Activated T-helper 17 cell treated with anti-CD3 and anti-CD28 coated beads, Interleukin-2, amount 50 U/mL, for 72 hours (primary cell): ENCODE data around the gene INPP5J. TPM values are rescaled to one million over a fixed set of nuclear protein-coding genes. Genes with fewer than 3 reads are reported as not detected.

Source experiments
- ATAC-seq: fragments of 150-1000 bp; cut with Tn5 transposase; replicated peaks from 2 replicates; pipeline ENCODE4 v1.10.0; 2021; ENCODE audit warnings: mild to moderate bottlenecking, moderate library complexity
- H3K27ac Mint-ChIP-seq: one replicate; pipeline ENCODE4 v1.8.0; 2022; ENCODE audit warnings: mixed read lengths
- H3K27me3 Mint-ChIP-seq: one replicate; pipeline ENCODE4 v1.8.0; 2022; ENCODE audit warnings: mixed read lengths
- H3K36me3 Mint-ChIP-seq: one replicate; pipeline ENCODE4 v1.8.0; 2022; ENCODE audit warnings: low read depth, mild to moderate bottlenecking, mixed read lengths
- H3K4me1 Mint-ChIP-seq: one replicate; pipeline ENCODE4 v1.8.0; 2022; ENCODE audit warnings: mixed read lengths
- H3K4me3 Mint-ChIP-seq: one replicate; pipeline ENCODE4 v1.8.0; 2022; ENCODE audit warnings: mild to moderate bottlenecking, mixed read lengths
- H3K9me3 Mint-ChIP-seq: one replicate; pipeline ENCODE4 v1.8.0; 2022; ENCODE audit warnings: mixed read lengths
- total RNA-seq, 2 donors: library from RNA; stranded (reverse); gene quantifications; one replicate each; pipeline ENCODE4 v1.2.3, GENCODE V29; 2022

The INPP5J gene
- total RNA-seq, 2 donors from 2014 or later: 0.09 to 0.34 TPM

DNA sequence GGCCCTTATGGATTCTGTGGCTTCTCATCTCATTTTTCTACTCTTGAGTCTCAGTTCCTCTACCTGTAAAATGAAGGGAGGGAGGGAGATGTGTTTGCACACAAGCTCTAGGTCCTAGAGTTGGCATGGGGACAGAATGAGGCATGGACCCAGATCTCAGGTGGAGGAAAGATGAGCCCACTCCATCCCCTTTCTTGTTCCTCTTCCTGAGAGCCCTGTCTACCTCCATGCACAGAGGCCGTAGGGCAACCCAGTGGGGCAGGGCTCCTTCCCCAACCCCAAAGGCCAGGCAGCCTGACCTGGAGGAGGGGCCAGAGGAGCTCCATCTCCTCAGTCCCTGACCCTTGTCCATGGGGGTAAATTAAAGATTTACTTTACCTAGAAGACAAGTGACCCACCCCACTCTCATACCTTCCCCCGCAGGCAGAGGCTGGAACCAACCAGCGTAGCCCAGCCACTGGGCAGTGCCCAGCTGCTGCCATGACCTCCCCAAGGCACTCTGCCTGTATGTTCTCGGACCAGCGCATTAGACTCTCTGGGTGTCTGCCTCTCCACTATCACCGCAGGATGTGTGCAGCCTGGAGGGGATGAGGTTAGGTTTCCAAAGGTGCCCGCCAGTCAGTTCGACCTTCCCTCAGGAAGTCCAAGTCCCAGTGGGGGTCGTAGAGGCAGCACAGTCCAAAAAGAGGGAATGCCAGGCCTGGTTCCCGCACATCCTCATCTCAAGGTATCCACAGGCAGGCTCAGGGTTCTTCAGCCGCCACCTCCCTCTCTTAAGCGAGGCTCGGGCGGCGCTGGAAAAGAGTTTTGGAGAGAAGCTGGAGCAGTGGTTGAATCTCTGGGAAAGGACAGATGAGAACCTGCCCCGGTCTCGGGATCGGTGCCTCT, 38.6 kb upstream of the INPP5J start:
- peak overlapping the region; percentile 65 for H3K27ac Mint-ChIP-seq
- no peaks in the 10 kb centered on the region for H3K27me3 Mint-ChIP-seq
- H3K4me3 Mint-ChIP-seq: peak overlapping the region; percentile 86
- no peak for ATAC-seq
- no peaks in the 10 kb centered on the region for H3K36me3 Mint-ChIP-seq
- peaks cover 13% of the 10 kb centered on the region for H3K4me1 Mint-ChIP-seq
- H3K9me3 Mint-ChIP-seq: no peaks in the 10 kb centered on the region

DNA sequence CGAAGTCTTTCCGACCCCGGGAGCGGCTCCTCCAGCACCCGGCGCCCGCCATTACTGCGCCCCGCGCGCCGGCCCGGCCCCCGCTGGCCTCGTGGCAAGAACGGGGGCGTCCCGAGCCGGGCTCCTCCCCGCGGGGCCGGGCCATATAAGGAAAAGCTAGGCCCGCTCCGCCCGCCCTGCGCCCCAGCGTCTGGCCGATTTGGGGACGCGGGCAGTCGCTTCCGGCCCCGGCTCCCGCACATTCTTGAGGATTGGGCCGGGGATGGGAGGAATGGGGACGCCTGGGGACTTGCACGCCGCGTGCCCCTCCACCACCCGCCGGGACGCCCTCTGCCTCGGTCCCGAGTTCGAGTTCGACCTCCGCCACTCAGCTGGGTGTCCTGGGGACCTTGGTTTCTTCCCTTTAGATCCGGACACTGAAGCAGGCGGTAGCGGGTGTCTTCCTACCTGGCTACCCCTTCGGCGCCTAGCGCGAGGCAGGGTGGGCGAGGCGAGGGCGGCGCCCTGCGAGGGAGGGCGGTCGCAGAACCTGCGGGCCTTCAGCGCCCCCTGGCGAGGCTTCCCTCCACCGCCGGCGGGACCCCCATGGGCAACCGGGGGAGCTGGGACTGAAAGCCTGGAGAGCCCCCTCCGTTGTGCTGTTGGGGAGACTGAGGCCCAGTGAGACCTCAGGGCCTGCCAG, 37.8 kb upstream of the INPP5J start:
- no peaks in the 10 kb centered on the region for H3K9me3 Mint-ChIP-seq
- peak; percentile 87 for ATAC-seq
- H3K27me3 Mint-ChIP-seq: no peaks in the 10 kb centered on the region
- H3K4me1 Mint-ChIP-seq: peaks cover 13% of the 10 kb centered on the region
- peak overlapping the region; percentile 82 for H3K27ac Mint-ChIP-seq
- H3K4me3 Mint-ChIP-seq: peak overlapping the region; percentile 86
- no peaks in the 10 kb centered on the region for H3K36me3 Mint-ChIP-seq

DNA sequence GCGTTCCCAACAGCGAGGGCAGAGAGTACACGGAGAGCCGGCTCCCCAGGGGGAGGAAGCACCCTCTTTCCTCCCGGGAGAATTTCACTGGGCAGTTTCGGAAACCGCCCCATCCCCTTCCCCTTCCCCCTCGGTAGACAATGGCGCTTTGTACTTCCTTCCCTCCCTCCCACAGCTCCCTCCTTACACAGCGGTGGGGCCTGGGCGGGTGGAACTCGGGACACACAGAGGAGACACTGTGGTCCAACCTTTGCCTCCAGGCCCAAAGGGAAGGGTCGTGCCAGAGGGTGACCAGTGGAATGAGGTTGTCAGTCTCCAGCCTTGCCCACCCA, 37.3 kb upstream of the INPP5J start:
- H3K4me3 Mint-ChIP-seq: peak overlapping the region; percentile 86
- H3K4me1 Mint-ChIP-seq: peaks cover 13% of the 10 kb centered on the region
- no peaks in the 10 kb centered on the region for H3K36me3 Mint-ChIP-seq
- no peak for ATAC-seq
- H3K27me3 Mint-ChIP-seq: no peaks in the 10 kb centered on the region
- no peaks in the 10 kb centered on the region for H3K9me3 Mint-ChIP-seq
- H3K27ac Mint-ChIP-seq: peak overlapping the region; percentile 82

DNA sequence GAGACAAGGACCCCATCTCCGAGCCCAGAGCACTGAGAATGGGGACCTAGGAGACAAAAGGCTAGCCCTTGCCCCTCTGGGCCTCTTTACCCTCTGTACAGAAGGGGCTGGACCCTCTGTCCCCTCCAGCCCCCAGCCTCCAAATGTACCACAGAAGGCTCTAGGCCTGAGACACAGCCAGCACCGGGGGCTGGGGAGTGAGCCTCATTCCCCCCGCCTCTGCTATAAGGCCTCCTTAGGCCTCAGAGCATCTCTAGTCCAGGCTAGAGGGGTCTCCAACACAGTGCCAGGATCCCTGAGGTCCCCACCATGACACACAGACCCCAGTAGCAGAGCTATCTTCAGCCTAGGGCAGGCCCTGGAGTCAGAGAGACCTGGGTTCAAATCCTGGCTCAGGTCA, 36.8 kb upstream of the INPP5J start:
- H3K27ac Mint-ChIP-seq: peak overlapping the region; percentile 82
- no peaks in the 10 kb centered on the region for H3K27me3 Mint-ChIP-seq
- no peak for ATAC-seq
- no peaks in the 10 kb centered on the region for H3K36me3 Mint-ChIP-seq
- peak overlapping the region; percentile 86 for H3K4me3 Mint-ChIP-seq
- H3K9me3 Mint-ChIP-seq: no peaks in the 10 kb centered on the region
- H3K4me1 Mint-ChIP-seq: peaks cover 13% of the 10 kb centered on the region

DNA sequence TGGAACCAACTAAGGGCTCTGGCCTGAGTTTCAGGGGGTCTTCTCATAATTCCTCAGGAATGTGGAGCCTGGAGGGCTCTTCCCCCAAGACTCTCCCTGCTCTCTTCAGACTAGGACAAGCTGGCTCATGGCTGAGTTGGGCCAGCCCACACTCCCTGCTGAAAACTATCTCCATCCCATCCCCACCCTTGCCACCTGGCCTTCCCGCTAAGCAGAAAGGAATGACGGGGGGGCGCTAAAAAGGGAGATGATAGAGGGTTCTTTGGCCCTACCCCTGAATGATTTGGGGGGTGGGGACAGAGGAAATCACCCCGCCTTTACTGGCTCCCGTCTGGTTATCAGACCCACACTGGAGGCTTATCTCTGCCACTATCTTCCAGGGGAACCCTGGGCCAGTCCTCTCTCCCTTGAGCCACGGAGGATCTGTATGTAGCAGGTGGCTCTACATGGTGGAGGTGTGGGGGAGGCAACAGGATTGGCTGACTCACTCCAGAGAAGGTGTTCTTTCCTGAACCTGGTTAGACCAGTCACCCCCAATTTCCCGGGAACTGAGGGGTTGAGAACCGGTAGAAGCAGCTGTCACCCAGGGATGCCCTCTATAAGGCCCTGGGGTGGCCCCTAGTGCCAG, 35.9 kb upstream of the INPP5J start:
- Mint-ChIP-seq H3K27me3 (no peaks in the 10 kb centered on the region), H3K4me1 (peaks cover 9% of the 10 kb centered on the region), H3K36me3 (no peaks in the 10 kb centered on the region), H3K9me3 (no peaks in the 10 kb centered on the region), H3K27ac (no peak overlapping the region), H3K4me3 (no peak overlapping the region)
- ATAC-seq: no peak

DNA sequence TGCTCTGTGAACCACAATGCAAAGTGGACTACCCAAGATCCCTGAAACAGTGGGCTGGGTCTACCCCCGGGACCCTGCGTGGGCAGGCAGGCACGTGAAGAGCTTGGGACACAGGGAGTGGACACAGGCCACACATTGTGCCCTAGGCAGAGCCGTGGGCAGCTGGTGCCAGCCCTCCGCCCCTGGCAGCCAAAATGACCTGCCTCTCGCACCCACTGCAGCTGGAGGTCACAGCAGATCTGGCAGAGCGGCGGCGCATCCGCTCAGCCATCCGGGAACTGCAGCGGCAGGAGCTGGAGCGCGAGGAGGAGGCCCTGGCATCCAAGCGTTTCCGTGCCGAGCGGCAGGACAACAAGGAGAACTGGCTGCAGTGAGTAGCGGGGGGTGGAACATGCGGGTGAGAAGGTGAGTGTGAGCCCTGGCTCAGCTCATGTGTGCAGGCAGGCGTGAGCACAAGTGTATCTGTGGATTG, 35.0 kb upstream of the INPP5J start:
- no peaks in the 10 kb centered on the region for H3K4me1 Mint-ChIP-seq
- H3K4me3 Mint-ChIP-seq: no peak overlapping the region
- H3K36me3 Mint-ChIP-seq: no peaks in the 10 kb centered on the region
- H3K9me3 Mint-ChIP-seq: no peaks in the 10 kb centered on the region
- ATAC-seq: no peak
- no peaks in the 10 kb centered on the region for H3K27me3 Mint-ChIP-seq
- H3K27ac Mint-ChIP-seq: no peak overlapping the region

DNA sequence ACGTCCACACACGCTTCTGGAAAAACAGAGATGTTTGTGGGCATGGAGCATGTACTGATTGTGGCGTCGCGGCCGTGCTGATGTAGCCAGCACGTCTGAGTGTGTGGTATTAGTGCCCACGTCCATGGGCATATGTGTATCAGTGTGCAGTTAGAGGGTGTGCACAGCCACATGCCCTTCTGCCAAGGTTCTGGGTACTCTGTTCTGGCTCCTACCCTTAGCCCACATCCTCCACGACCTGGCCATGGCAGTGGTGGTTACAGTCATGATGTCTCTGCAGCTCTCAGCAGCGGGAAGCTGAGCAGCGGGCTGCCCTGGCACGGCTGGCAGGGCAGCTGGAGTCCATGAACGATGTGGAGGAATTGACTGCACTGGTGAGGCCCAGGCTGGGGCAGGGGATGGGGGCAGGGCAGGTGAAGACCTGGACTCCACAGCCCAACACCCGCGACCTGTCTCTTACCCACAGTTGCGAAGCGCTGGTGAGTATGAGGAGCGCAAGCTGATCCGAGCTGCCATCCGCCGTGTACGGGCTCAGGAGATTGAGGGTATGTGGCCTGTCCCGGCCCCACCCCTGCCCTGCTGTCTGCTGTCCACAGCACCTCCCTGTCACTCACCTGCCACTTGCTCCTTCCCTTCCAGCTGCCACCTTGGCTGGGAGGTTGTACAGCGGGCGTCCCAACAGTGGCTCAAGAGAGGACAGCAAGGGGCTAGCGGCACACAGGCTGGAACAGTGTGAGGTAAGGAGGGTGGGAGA, 34.4 kb upstream of the INPP5J start:
- Mint-ChIP-seq H3K9me3 (no peaks in the 10 kb centered on the region), H3K4me1 (no peaks in the 10 kb centered on the region), H3K27ac (no peak overlapping the region), H3K4me3 (no peak overlapping the region), H3K27me3 (no peaks in the 10 kb centered on the region), H3K36me3 (no peaks in the 10 kb centered on the region)
- no peak for ATAC-seq

DNA sequence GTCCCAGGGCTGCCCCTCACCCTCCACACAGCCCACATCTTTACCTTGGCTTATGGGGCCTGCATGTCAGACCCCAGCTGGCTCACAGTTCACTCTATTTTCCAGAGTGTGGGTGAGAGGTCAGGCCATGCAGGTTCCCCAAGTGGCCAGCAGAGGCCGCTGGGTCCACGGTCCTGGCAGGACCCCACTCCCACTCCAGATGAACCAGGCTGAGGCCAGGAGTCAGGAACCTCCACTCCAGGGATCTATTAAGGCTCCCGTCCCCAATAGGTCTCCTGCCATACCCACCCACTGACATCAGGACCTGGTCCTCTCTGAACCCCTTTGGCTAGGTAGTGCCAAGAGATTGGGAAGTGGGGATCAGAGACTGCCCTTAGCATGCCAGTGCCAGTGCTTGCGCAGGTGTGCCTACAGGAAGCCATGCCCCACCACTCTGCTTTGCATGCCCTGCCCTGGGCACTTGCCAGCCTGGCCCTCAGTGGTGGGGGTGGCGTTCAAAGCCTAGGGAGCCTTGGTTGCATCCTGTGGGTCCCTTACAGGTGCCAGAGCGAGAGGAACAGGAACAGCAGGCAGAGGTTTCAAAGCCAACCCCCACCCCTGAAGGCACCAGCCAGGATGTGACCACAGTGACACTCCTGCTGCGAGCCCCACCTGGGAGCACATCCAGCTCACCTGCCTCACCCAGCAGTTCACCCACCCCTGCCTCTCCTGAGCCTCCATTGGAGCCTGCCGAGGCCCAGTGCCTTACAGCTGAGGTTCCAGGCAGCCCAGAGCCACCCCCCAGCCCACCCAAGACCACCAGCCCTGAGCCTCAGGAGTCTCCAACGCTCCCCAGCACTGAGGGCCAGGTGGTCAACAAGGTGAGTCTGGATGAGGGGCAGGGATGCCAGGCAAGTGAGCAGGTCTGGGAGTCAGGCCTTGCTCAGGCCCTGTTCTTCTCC, 33.3 kb upstream of the INPP5J start:
- Mint-ChIP-seq H3K4me3 (no peak overlapping the region), H3K4me1 (no peaks in the 10 kb centered on the region), H3K9me3 (no peaks in the 10 kb centered on the region), H3K27me3 (no peaks in the 10 kb centered on the region), H3K27ac (no peak overlapping the region), H3K36me3 (no peaks in the 10 kb centered on the region)
- no peak for ATAC-seq

DNA sequence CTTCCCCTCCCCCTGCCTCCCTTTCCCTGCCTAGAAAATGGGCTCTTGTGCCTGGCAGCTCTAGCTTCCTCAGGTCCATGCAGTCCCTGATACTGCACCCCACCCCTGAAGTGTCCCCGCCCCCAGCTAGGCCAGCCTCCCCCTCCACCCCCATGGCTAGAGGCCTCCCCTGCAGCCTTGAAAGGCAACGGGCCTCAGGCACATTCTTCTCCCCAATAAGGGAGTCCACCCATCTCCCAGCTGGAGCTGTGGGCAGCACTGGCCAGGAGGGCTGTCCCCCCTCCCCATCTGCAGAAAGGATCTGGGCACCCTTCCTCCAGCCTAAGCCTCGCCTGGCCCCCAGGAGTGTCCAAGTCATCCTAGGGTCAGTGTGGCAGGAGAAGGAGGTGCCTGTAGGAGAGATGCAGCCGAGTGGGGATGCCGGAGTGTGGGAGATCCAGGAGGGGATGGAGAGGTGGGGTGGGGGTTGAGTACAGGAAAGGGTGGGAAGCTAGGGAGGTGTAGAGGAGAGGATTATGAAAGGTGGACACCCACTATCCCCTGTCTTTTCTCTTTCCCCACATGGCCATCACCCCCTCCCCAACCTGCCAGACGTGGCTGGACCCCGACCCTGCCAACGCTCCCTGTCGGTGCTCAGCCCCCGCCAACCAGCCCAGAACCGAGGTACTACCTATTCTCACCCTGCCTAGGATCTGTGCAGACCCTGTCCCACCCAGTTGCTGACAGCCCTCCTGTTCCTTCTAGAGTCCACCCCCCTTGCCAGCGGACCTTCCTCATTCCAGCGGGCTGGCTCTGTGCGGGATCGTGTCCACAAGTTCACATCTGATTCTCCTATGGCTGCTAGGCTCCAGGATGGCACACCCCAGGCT, 32.3 kb upstream of the INPP5J start:
- Mint-ChIP-seq H3K27me3 (no peaks in the 10 kb centered on the region), H3K36me3 (no peaks in the 10 kb centered on the region), H3K4me1 (no peaks in the 10 kb centered on the region), H3K9me3 (no peaks in the 10 kb centered on the region), H3K4me3 (no peak overlapping the region), H3K27ac (no peak overlapping the region)
- ATAC-seq: no peak

DNA sequence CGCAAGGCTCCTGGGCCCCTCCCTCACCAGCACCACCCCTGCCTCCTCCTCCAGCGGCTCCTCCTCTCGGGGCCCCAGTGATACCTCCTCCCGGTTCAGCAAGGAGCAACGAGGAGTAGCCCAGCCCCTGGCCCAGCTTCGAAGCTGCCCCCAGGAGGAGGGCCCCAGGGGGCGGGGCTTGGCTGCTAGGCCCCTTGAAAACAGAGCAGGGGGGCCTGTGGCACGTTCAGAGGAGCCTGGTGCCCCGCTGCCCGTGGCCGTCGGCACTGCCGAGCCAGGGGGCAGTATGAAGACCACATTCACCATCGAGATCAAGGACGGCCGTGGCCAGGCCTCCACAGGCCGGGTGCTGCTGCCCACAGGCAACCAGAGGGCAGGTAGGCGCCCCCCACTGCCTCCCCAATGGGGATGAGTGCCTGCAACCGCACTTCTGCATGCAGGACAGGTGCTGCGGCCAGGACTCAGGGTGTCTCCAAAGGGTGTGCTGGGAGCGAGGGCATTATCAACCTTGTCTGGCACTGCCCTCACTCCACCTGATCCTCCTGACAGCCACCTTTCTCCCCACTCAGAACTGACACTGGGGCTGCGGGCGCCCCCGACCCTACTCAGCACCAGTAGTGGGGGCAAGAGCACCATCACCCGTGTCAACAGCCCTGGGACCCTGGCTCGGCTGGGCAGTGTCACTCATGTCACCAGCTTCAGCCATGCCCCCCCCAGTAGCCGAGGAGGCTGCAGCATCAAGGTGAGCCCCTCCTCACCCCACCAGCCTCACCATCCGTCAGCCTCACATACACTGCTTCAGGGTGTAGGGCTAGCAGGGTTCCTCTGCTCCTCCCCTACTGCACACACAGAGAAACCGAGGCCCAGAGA, 31.4 kb upstream of the INPP5J start:
- ATAC-seq: no peak
- H3K27me3 Mint-ChIP-seq: no peaks in the 10 kb centered on the region
- H3K4me3 Mint-ChIP-seq: no peak overlapping the region
- no peaks in the 10 kb centered on the region for H3K9me3 Mint-ChIP-seq
- H3K4me1 Mint-ChIP-seq: no peaks in the 10 kb centered on the region
- H3K36me3 Mint-ChIP-seq: no peaks in the 10 kb centered on the region
- no peak overlapping the region for H3K27ac Mint-ChIP-seq

DNA sequence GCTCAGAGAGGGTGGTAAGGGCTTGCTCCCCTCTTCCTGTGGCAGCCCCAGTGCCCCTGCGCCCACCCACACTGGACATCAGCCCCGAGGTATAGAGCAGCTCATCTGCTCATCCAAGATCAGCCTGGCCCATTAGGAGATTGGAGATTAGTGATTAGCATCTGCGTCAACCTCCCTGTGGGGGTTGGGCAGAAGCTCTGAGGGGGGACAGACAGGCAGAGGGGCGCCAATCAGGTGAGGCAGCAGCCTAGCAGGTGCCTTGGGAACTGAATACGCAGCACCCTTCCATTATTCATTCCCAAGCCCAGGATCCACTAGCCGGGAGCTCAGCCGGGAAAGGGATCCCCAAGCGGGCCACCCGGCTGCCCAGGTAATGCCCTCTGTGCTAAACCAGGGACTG, 30.6 kb upstream of the INPP5J start:
- Mint-ChIP-seq H3K36me3 (no peaks in the 10 kb centered on the region), H3K4me3 (no peak overlapping the region), H3K9me3 (no peaks in the 10 kb centered on the region), H3K4me1 (no peaks in the 10 kb centered on the region), H3K27ac (no peak overlapping the region), H3K27me3 (no peaks in the 10 kb centered on the region)
- ATAC-seq: no peak
